T1000 (cell line): ENCODE data around the gene DYNC1LI1.
"Not testable (repeated sequence)": the region's sequence is repeated elsewhere in the genome, so short reads cannot be mapped to it uniquely, and the experiment has no call there.

ENCODE experiments used
- DNase-seq: peaks from one replicate; lab custom pipeline; 2025; ENCODE audit warnings: mixed read lengths; lab: John Stamatoyannopoulos, UW

The DYNC1LI1 gene

DNA sequence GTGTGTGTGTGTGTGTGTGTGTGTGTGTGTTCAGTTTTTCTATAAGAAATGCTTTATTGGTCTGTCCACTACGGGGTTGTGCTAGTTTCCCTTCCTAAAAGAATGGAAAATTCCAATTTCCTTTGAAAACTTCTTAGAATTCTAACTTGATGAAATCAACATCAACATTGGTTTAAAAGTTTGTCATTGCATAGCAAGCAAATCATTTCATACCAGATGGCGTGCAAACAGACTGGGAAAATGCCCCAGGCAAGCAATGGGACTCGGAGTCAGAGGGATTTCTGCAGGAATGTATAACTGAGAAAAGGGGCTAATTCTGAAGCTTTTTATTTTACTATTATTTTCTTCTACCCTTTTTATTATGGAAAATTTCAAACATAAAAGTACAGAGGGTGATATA is 13.1 kb upstream of the DYNC1LI1 start:
- no peak for DNase-seq

DNA sequence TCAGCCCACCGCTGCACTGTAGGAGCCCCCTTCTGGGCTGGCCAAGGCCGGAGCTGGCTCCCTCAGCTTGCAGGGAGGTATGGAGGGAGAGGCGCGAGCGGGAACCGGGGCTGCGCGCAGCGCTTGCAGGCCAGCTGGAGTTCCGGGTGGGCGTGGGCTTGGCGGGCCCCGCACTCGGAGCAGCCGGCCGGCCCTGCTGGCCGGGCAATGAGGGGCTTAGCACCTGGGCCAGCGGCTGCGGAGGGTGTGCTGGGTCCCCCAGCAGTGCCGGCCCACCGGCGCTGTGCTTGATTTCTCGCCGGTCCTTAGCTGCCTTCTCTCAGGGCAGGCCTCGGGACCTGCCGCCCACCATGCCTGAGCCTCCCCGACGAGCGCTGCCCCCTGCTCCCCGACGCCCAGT is 8.0 kb upstream of the DYNC1LI1 start:
- not testable (repeated sequence) for DNase-seq

DNA sequence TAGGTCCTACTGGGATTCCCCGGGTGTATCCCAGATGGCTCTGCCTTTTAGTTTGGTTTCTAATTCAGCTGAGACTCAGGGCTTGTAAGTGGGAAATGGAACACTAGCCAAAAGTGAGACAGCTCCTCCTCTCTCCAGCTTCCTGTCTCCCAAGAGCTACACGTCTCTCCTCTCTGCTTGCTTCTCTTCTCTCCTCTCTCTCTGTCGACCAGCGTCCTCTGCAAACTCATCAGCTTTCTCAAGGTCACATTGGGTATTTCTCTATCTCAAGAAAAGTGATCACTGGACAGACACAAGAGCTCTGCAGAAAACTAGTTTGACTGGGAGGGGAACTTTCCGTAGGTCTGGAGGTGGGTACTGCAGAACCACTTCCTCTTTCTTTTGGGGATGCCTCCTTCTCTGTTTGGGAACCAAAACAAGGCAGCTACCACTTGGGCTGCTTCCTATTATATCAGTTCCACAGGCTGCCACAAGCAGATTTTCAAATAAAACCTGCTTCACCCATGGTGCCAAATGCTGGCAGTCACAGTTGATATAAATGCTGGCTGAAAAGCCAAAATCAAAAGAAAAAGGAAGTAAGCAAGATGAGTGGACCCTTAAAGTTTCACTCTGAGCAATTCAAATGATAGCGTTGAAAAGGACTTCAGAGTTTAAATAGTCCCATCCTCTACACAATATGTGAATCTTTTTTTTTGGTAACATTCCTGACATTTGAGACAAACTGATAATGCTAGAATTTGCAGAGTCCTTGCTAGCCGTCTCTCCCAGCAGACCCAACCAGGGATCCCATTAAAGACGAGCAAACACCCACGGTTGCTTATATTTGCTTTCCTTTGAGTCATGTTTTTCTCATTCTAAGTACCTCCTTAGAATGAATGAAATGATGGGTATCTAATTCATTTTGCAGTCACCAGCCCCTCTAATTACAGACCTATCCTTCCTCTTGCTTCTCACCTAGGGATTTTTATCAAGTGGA is 7.2 kb upstream of the DYNC1LI1 start:
- DNase-seq = no peak

DNA sequence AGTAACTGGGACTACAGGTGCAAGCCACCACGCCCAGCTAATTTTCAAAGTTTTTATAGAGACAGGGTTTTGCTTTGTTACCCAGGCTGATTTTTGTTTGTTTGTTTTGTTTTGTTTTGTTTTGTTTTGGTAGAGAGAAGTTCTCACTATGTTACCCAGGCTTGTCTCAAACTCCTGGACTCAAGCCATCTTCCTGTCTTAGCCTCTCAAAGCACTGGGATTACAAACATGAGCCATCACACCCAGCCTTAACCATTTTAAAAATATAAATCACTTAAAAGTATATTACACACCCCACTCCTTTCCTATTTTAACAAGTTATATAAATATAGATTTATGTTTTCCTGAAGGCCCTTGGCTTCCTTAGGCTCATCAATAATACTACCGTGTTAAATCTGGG is 6.5 kb upstream of the DYNC1LI1 start:
- DNase-seq = no peak

DNA sequence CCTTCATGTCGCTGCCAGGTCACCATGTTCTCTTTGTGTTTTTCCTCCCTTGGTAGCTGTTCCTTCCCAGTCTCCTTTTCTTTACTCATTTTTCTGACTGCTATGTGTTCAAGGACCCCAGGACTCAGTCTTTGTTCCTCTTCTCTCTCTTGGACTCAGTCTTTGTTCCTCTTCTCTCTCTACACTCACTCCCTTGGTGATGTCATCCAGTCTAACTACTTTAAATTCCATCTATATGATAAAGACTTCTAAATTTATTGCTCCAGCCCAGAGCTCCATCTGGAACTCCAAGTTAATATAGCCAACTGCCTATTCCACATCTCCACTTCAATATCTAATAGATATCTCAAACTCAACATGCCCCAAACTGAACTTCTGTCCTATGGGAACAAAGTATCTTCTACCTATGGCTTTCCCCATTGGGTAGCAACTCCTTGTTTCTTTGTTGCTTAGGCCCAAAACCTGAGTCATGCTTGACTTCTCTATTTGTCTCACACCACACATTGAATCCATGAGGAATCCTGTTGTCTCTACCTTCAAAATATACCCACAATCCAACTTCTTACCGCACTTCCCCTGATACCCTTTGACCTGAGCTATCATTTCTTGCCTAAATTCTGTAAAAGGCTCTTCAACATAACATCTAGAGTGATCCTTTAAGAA is 4.9 kb upstream of the DYNC1LI1 start:
- no peak for DNase-seq

DNA sequence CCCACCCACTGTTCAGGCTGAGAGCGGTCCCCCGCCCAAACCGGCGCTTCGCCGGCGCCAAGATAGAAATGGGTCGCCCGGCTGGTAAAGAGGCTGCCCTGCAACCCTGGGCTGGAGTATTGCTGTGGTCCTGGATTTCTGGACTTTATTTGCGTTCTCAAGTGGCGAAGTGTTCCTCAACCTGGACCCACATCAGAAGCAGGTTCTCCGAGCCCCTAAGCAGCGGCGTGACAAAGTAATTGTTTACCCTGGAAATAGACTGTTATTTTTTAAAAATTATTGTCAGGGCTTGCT is 481 bp upstream of the DYNC1LI1 start:
- DNase-seq = no peak

DNA sequence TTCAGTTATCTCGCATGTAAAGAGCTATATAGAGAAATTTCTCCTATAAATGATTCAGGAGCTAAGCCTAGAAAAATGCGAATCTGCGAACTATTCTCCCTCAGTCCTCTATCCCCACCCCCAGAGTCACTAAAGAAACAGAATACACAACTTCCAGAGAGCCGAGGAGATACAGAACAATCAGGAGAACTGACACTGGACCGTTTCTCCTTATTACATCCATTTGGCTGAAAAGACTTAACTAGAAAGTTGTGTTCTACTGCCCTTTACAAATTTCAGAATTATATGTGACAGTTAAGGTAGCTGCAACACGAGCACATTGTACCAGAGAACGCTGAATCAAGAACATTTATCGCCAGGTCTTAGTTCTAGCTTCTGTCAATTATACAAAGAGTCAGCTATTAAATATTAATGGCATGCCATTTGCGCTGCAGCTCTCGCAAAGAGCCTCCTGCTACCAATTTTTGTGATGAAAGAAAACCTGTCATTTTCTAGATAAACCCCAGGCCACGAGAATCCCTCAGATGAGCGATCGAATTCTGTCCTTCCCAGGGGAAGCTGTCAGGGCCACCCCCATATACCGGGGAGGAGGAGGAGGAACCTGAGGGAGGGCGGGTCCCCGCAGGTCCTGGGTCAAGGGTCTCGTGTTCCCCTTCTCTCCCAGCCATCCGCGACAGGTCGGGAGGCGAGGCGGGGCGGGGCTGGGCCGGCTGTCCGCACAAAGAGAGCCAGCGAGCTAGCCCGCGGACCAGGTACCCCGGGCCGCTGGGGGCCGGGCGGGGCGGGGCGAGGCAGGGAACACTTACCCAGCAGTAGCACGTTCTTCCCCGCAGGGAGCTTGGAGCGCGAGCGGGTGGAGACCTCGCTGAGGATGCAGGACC is 878 bp downstream of the DYNC1LI1 start:
- peak; percentile 65 for DNase-seq

DNA sequence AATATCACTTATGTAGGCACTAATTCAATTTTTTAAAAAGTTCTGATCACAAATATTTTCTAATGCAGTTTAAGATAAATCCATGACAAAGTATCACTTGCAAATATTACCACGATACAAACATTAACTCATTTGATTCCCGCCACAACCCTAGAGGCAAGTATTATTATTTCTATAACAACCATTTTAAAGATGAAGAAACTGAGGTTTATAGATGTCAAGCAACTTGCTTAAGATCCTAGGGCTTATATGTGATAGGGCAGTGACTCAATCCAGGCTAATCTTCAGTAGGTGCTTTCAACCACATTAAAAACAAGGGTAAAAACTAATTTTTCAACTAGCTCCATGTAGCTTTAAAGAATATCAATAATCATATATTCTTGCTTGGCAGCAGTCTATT is 1.7 kb downstream of the DYNC1LI1 start:
- no peak for DNase-seq

DNA sequence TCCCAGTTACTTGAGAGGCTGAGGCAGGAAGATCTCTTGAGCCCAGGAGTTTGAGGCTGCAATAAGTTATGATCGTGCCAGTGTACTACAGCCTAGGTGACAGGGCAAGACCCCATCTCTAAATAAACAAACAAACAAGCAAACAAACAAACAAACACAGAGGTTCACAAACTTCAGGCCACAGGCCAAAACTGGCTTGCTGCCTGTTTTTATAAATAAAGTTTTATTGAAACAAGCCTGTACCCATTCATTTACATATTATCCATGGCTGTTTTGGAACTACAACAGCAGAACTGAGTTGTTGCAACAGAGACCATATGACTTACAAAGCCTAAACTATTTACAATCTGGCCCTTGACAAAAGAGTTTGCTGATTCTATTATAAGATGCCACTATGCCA is 6.5 kb downstream of the DYNC1LI1 start:
- DNase-seq = no peak

DNA sequence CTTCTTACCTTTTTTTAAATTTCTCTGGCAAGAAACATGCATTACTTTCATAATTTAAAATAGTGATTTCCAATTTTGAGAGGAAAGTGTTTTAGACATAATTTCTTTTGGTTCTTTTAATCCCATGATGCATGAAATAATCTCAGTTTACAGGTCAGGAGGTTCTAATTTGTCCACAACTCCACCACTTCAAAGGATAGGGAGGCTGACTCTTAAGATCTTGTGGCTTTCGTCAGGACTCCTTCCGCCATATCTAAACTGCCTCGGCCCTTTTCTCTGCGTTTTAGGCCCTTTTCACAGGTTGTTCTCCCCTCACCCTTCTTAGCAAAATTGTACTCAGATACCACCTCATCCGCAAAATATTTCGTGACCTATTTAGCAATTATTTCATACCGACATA is 8.0 kb downstream of the DYNC1LI1 start:
- DNase-seq = no peak

DNA sequence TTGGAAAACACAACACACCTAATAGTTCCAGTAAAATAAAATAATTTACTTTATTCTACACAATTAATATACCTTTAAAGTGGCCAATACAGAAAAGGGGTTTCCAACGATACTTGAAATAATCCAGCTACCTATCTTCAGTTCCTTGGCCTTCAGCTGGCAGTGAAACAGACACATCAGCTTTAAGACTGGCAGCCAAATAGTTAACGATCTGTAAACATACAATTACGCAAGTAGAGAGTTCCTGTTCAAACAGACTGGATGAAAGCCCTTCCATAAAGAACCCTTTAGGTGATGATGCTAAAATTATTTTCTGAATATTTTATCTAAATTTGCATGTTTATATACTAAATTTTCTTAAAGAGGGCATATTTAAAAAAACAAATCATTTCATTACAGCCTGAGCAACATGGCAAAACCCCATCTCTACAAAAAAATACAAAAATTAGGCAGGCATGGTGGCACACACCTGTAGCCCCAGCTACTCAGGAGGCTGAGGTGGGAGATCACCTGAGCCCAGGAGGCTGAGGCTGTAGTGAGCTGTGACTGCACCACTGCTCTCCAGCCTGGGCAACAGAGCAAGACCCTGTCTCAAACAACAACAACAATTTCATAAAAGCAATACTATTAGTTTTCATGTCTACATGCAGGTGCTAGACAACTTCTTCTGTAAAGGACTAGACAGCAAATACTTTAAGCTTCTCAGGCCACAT is 12.9 kb downstream of the DYNC1LI1 start:
- no peak for DNase-seq

DNA sequence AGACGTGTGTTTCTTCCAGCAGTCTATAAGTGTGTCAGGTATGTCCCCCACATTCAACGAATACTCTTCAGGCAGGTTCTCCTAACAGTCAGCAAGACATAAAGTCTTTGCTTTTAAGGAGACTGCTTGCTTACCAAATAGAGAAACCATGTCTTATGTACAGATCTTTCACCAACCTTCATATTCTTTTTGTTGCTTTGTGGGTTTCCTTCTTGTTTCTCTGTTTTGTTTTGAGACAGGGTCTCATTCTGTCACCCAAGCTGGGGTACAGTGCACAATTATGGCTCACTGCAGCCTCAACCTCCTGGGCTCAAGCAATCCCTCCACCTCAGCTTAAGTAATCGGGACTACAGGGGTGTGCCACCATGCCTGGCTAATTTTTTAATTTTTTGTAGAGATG is 14.3 kb downstream of the DYNC1LI1 start:
- DNase-seq = no peak

DNA sequence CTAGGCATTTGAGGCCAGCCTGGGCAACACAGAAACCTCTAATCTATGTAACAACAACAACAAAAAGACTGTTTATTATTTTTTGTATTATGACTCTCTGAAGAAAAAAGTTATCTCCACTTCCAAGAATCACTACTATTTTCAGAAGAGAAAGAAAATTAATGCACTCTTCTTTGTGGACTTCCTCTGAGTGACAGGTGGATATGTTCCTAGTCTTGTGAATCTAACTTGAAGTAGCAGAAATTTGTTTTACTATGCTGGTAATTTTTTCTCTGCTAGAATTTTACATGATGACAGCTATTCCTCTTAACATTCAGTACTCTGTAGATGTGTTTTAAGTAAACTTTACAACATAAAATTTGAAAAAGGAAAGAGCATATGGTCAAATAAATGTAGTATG is 16.7 kb downstream of the DYNC1LI1 start:
- DNase-seq = no peak

DNA sequence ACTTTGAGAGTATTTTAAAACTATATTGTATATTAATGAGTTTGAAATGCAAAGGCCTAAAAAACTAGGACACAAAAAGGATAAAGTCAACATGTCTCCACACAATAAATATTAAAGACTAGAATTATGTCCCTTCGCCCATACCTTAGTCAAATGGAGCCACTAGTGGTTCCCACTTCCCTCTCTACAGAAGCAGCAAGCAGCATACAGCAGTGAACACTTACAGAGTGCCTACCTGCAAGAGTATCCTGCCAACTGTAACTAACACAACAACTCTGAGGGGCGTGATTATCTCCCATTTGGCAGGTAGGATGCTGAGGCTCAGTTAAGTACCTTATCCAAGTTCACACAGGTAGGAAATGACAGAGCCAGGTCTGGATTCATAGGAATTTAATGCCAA is 17.2 kb downstream of the DYNC1LI1 start:
- DNase-seq = no peak

DNA sequence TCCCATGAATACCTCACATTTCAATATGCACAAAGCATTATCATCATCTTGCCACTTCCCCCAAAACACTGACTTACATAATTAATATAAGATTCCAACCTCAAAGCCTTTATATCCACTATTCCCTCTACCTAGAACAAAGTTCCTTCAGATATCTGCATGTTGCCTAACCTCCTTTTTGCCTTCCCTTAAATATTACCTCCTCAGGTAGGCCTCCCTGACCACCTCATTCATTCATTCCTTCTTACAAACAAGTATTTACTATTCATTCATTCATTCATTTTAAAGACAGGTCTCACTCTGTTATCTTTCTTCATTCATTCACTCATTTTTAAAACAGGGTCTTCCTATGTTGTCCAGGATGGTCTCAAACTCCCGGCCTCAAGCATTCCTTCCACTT is 18.6 kb downstream of the DYNC1LI1 start:
- DNase-seq = no peak

DNA sequence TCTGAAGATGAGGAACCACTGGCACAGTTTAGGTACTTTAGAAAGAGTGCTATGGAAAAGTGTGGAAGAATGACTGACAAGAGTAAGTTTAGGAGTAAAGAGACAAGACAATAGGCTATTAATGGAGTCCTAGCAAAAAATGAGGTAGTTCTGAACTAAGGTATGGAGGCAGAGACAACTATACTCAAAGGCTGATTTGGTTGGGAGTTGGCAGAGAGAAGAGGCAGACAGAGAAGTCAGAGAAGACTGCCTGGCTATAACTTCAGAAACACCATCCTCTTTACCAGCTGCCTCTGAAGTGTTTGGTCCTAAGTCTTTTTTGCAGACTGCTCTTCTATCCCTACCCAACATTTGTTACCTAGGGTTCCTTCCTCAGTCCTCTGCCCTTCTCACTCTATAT is 19.2 kb downstream of the DYNC1LI1 start:
- DNase-seq = no peak

DNA sequence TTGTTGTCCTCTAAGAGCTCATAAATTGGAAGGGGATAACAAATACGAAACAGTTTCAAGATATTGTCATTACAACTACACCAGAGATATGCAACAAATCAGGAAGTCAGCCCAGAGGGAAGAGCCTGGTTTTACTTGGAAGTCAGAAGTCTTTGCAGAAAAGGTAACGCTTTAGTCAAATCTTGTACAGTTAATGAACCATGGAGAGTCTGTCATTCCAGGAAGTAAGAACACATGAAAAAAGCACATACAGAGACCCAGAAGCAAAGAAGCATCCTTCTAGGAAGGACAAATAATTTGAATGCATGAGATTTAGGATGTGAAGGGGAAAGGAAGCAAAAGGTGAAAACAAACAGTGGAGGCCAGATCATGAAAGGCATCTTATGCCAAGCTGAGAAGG is 19.6 kb downstream of the DYNC1LI1 start:
- no peak for DNase-seq

DNA sequence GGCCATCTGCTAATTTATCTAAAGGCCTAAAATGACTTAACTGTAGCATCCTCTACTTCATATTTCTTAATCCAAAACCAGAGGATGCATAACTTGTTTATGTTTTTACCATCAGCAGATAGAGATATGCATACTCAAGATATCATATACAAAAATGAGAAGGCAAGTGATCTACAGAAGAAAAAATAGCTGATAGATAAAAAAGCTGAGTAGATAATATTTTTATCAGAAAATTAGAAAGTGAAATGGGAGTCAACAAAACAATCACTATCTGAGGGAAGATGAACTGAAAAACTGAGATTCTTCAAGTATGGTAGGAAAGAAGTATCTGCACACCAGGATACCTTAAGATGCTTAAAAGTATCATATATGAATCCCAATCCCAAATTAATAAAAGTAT is 25.4 kb downstream of the DYNC1LI1 start:
- no peak for DNase-seq

DNA sequence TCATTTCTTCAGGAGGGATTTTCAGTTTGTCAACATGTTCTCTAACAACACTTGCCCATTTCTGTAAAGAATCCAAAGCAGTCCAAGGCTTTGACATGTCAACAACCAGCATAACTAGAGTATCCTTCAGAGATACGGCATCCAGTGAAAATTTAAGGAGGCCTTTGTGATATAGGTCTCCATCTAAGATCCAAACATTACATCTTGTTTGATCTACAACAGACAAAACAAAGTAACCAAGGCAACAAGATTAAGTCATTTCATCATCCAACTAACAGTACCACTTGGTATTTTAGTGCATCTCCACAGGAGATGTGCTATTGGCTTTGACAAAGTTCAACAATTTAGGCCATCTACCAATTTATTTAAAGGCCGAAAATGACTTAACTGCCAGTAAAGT is 25.8 kb downstream of the DYNC1LI1 start:
- DNase-seq = no peak

DNA sequence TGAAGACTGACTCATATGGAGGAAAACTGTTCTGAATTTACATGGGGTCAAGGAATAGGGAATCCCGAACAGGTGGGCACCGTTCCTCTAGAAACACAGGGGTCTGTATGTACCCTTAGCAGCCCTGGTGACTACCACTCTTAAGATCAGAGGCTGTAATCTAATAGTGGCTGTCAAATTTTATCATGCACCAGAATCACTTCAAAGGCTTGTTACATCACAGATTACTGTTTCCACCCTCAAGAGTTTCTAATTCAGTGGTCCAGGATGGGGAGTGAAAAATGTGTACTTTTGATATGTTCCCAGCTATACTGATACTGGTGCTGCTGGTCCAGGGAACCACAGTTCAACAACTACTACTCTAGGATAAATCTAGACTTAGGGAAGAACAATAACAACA is 27.9 kb downstream of the DYNC1LI1 start:
- DNase-seq = no peak

DNA sequence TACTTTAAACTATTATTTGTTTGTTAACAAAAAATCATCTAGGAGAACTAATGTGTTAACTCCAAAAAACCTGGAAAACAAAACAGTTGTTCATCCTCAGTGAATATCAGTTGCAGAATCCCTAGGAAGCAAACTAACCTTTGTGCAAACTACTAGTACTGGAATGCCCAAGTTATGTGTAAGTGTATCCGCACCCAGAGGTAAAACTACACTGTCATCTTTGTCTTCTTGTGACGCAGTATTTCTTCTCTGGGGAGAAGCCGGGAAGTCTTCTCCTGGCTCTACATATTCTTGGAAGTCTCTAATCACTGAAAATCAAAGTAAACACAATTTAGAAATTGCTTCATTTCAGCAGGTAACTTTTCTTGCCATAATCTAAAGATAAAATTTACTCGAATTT is 29.8 kb downstream of the DYNC1LI1 start:
- DNase-seq = no peak

DNA sequence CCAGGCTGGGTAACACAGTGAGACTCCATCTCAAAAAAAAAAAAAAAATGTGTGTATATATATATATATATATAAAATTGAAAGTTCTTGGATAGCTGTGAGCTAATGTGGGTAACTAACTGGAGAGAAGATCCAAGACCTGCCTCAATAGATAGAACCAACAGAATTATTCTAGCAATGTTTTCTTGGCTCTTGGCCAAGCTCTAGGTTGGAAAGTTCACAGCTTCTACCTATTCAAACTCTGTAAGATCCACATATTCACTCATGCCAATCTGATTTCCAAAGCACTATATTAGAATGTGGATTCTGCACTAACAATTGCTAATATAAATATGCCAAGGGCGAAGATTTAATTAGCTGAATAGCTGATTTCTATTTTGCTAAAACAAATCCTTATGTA is 38.2 kb downstream of the DYNC1LI1 start:
- DNase-seq = no peak
